ENCODE data around the gene MTX1. TPM values are rescaled to one million over a fixed set of nuclear protein-coding genes. Genes with fewer than 3 reads are reported as not detected.

Gene MTX1
- total and polyA plus RNA-seq, 9 of the 15 experiments (the other 6 are each of a cell fraction or from before 2014, with no cell fraction given): 29.1 to 98.4 (median 66.9) TPM

- TF ChIP-seq HINFP (tag; conservative IDR thresholded peaks at IDR 0.05; ENCODE audit: low read depth) (no peak), STAT5A (IDR thresholded peaks at IDR 0.05; ENCODE audit: borderline replicate concordance, low read length) (no peak), ZBTB8A (IDR thresholded peaks at IDR 0.05; ENCODE audit: partially characterized antibody) (no peak), ZNF785 (CRISPR knock-in tag; IDR thresholded peaks at IDR 0.05) (no peak), NFATC3 (IDR thresholded peaks at IDR 0.05) (no peak), BMI1 (IDR thresholded peaks at IDR 0.05; ENCODE audit: low read length) (no peak), RBM17 (IDR thresholded peaks at IDR 0.05; ENCODE audit: borderline replicate concordance, low read depth, low read length) (no peak), CEBPG (CRISPR knock-in tag; IDR thresholded peaks at IDR 0.05) (no peak), CEBPG (tag; conservative IDR thresholded peaks at IDR 0.05 in 1 of 2, IDR thresholded peaks at IDR 0.05 in 1 of 2) (peak in 1 of 2 experiments; percentile 25; a peak in 1 of 4 replicates), SMARCA5 (IDR thresholded peaks at IDR 0.05) (no peak)
- TF ChIP-seq, protein P1, sequence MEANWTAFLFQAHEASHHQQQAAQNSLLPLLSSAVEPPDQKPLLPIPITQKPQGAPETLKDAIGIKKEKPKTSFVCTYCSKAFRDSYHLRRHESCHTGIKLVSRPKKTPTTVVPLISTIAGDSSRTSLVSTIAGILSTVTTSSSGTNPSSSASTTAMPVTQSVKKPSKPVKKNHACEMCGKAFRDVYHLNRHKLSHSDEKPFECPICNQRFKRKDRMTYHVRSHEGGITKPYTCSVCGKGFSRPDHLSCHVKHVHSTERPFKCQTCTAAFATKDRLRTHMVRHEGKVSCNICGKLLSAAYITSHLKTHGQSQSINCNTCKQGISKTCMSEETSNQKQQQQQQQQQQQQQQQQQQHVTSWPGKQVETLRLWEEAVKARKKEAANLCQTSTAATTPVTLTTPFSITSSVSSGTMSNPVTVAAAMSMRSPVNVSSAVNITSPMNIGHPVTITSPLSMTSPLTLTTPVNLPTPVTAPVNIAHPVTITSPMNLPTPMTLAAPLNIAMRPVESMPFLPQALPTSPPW (CRISPR knock-in tag; IDR thresholded peaks at IDR 0.05): no peak
These were observed 29.1 kb upstream of the MTX1 start (continued) for GRCh38 chr1:155179112-155180031.

Data from K562 (cell line).